Smooth muscle cell (in vitro differentiated cells): ENCODE data around the gene HHATL. TPM values are rescaled to one million over a fixed set of nuclear protein-coding genes. Genes with fewer than 3 reads are reported as not detected.

Experiments used
- DNase-seq: peaks from one replicate; lab custom pipeline; 2025; ENCODE audit not compliant: unreplicated experiment; lab: John Stamatoyannopoulos, UW
- H2AFZ ChIP-seq: fragments of 200-600 bp; sonication (generic); 2 replicates; pipeline ENCODE4 v1.6.0; 2016; ENCODE audit warnings: antibody characterized with exemption, low read depth, mild to moderate bottlenecking
- H3F3A ChIP-seq: fragments of 200-600 bp; sonication (generic); 2 replicates; pipeline ENCODE4 v1.6.0; 2017; ENCODE audit warnings: antibody characterized with exemption, low read depth
- H3K27ac ChIP-seq: fragments of 200-600 bp; sonication (generic); 2 replicates; pipeline ENCODE4 v1.5.1; 2016; ENCODE audit warnings: low read depth, mild to moderate bottlenecking
- H3K27me3 ChIP-seq: fragments of 200-600 bp; sonication (generic); 2 replicates; pipeline ENCODE4 v1.6.1; 2016; ENCODE audit warnings: low read depth, mild to moderate bottlenecking
- H3K36me3 ChIP-seq: fragments of 200-600 bp; sonication (generic); 2 replicates; pipeline ENCODE4 v1.5.1; 2016; ENCODE audit warnings: low read depth
- H3K4me1 ChIP-seq: fragments of 200-600 bp; sonication (generic); 2 replicates; pipeline ENCODE4 v1.5.1; 2016; ENCODE audit warnings: low read depth
- H3K4me2 ChIP-seq: fragments of 200-600 bp; sonication (generic); 2 replicates; pipeline ENCODE4 v1.6.0; 2016; ENCODE audit warnings: mild to moderate bottlenecking
- H3K4me3 ChIP-seq: fragments of 200-600 bp; sonication (generic); 2 replicates; pipeline ENCODE4 v1.5.1; 2016; ENCODE audit warnings: mild to moderate bottlenecking
- H3K79me2 ChIP-seq: fragments of 200-600 bp; sonication (generic); 2 replicates; pipeline ENCODE4 v1.6.0; 2016; ENCODE audit warnings: low read depth, mild to moderate bottlenecking
- H3K9ac ChIP-seq: fragments of 200-600 bp; sonication (generic); 2 replicates; pipeline ENCODE4 v1.6.0; 2016; ENCODE audit warnings: low read depth
- H3K9me3 ChIP-seq: fragments of 200-600 bp; sonication (generic); replicated peaks from 2 replicates; pipeline ENCODE4 v1.5.1; 2016; ENCODE audit warnings: low read depth
- H4K20me1 ChIP-seq: fragments of 200-600 bp; sonication (generic); 2 replicates; pipeline ENCODE4 v1.6.0; 2016; ENCODE audit warnings: low read depth
- WGBS: methylation state at CpG from one replicate; pipeline ENCODE4 v1.1.7; 2016; ENCODE audit warnings: low lambda C conversion rate; 5-methylcytosine and 5-hydroxymethylcytosine counted together
- polyA plus RNA-seq: library from polyadenylated mRNA; unstranded; fragments of >200 nt; fragmentation: Nextera tagmentation; extraction: Ambion mirVana; gene quantifications from 2 replicates; pipeline ENCODE4 v1.2.1, GENCODE V29; 2016
- total RNA-seq: library from RNA; depleted of rRNA; stranded (reverse); fragments of >200 nt; gene quantifications from 2 replicates; pipeline ENCODE4 v1.2.3, GENCODE V29; 2014
- TF ChIP-seq, protein P1 (sequence below): fragments of 200-600 bp; sonication (generic); IDR thresholded peaks from 2 replicates; pipeline ENCODE4 v1.5.1; 2017; ENCODE audit warnings: borderline replicate concordance, mild to moderate bottlenecking, antibody characterized with exemption; ENCODE audit not compliant: insufficient read depth, poor library complexity, severe bottlenecking

Gene HHATL
- total and polyA plus RNA-seq, 2 experiments from 2014 or later = not detected

DNA sequence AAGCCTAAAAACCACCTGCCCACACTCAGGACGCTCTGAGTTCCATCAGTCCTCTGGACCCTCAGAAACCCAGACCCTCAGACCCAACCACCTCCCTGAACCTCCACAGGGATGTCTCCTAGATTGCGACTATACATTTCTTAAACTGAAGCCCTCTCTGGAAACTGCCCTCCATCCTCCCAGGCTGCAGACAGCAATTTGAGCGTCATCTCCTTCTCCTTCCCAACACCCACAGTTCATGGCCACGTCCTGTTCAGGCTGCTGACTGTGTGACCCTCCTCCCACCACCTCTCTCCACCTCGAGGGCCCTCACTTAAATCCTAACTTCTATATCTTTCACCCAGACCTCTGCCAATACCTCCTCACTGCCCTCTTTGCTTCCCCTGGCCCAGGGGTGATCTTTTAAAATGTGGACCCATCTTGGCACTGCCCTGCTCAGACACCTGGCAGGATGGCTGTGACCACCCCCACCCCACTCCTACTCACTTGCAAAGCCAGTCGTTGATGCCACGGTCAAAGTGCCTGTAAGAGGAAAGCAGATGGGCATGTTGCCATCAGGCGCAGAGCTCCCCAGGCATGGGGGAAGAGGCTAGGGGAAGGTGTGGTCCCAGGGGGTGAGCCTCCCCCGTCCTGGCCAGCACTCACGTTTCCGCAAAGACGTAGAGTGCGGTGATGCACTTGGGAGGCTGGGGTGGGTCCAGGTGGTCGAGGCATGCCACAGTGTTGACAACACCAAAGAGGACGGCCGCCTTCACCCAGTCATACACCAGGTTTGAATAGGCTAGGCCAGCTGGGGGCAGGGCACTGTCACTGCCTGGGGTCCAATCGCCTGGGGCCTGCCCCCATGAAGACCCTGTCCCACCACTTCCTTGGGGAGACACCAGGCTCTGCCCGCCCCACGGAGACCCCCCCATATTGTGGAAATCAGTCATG, 6.0 kb downstream of the HHATL start:
- 86% methylated on average over 19 of the region's 19 CpGs for WGBS
- H2AFZ ChIP-seq = no peak overlapping the region

DNA sequence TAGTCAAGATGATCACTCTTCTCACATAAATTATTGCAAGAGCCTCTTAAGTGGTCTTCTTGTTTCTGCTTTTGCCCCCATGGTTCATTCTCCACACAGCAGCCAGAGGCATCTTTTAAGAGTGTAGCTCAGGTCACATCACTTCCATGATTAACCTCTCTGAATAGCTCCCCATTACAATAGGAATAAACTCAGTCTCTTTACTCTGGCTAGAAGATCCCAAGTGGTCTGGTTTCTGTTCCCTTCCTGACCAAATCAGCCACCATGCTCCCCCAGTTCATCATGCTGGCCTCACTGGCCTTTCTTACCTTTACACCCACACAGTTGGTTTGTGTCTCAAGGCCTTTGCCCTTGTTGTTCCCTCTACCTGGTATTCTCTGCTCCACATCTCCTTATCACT, 8.2 kb downstream of the HHATL start:
- Histone ChIP-seq H3F3A (no peaks in the 10 kb centered on the region), H3K9ac (no peak overlapping the region), H3K36me3 (no peaks in the 10 kb centered on the region), H3K27ac (no peak overlapping the region), H3K79me2 (no peaks in the 10 kb centered on the region), H3K27me3 (peaks cover 17% of the 10 kb centered on the region), H3K4me3 (no peak overlapping the region), H3K4me2 (no peak overlapping the region), H2AFZ (no peak overlapping the region), H3K4me1 (no peaks in the 10 kb centered on the region), H3K9me3 (no peaks in the 10 kb centered on the region), H4K20me1 (no peaks in the 10 kb centered on the region)
- TF ChIP-seq, protein P1, sequence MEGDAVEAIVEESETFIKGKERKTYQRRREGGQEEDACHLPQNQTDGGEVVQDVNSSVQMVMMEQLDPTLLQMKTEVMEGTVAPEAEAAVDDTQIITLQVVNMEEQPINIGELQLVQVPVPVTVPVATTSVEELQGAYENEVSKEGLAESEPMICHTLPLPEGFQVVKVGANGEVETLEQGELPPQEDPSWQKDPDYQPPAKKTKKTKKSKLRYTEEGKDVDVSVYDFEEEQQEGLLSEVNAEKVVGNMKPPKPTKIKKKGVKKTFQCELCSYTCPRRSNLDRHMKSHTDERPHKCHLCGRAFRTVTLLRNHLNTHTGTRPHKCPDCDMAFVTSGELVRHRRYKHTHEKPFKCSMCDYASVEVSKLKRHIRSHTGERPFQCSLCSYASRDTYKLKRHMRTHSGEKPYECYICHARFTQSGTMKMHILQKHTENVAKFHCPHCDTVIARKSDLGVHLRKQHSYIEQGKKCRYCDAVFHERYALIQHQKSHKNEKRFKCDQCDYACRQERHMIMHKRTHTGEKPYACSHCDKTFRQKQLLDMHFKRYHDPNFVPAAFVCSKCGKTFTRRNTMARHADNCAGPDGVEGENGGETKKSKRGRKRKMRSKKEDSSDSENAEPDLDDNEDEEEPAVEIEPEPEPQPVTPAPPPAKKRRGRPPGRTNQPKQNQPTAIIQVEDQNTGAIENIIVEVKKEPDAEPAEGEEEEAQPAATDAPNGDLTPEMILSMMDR = no peak
- DNase-seq = no peak

More for the DNA sequence above, 6.0 kb downstream of the HHATL start:
- H3K79me2 ChIP-seq = no peaks in the 10 kb centered on the region
- H3K4me3 ChIP-seq = no peak overlapping the region
- DNase-seq = no peak
- no peak overlapping the region for H3K9ac ChIP-seq
- no peaks in the 10 kb centered on the region for H3K4me1 ChIP-seq
- H3K4me2 ChIP-seq = no peak overlapping the region
- no peaks in the 10 kb centered on the region for H3K36me3 ChIP-seq
- H3K27me3 ChIP-seq = peaks cover 14% of the 10 kb centered on the region
- no peaks in the 10 kb centered on the region for H3K9me3 ChIP-seq
- TF ChIP-seq, protein P1 = no peak
- no peaks in the 10 kb centered on the region for H3F3A ChIP-seq
- H3K27ac ChIP-seq = no peak overlapping the region
- no peaks in the 10 kb centered on the region for H4K20me1 ChIP-seq

DNA sequence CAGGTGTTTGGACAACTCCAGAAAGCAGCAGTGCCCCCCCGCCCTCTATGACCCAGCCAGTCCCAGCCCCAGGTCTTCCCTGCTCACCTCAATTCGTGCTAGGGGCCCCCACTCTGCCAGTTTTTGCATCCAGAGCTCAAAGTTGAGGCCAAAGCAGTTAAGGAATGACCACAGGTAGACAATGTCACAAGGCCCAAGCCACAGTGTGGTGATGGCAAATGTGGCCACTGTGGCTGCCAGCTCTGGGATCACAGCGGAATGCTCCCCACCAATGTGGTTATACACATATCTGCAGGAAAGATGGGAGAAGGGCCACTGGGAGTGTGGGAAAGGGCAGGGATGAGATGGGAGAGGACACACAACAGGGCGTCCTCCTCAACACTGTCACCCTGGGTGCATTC, 9.1 kb downstream of the HHATL start:
- no peaks in the 10 kb centered on the region for H3K9me3 ChIP-seq
- no peak overlapping the region for H3K27ac ChIP-seq
- no peak overlapping the region for H3K4me2 ChIP-seq
- no peaks in the 10 kb centered on the region for H3K36me3 ChIP-seq
- no peak for DNase-seq
- TF ChIP-seq, protein P1 = no peak
- H3K27me3 ChIP-seq = peaks cover 17% of the 10 kb centered on the region
- no peaks in the 10 kb centered on the region for H4K20me1 ChIP-seq
- no peak overlapping the region for H3K9ac ChIP-seq
- no peak overlapping the region for H2AFZ ChIP-seq
- H3K4me1 ChIP-seq = no peaks in the 10 kb centered on the region
- H3F3A ChIP-seq = no peaks in the 10 kb centered on the region
- no peaks in the 10 kb centered on the region for H3K79me2 ChIP-seq
- H3K4me3 ChIP-seq = no peak overlapping the region
- WGBS = 81% methylated on average over 3 of the region's 4 CpGs
